Stimulated activated CD4-positive, alpha-beta T cell treated with anti-CD3 and anti-CD28 coated beads, Interleukin-1b, Interleukin-23, amount 100 ng/mL, for 4 hours (primary cell): Measurements from ENCODE around the gene CLEC18A.
"Not testable (repeated sequence)": the region's sequence is repeated elsewhere in the genome, so short reads cannot be mapped to it uniquely, and the experiment has no call there.

Experiments
- DNase-seq, 2 donors: peaks; one replicate each; pipeline ENCODE4 v3.0.0-alpha.2; 2020; ENCODE audit warnings: low read depth in 2 of 2

Gene CLEC18A

GRCh38 chr16:69952116-69952515 is 982 bp downstream of the CLEC18A start:
- DNase-seq = not testable (repeated sequence)

GRCh38 chr16:69952572-69953355 is 1.6 kb downstream of the CLEC18A start:
- not testable (repeated sequence) for DNase-seq

- not testable (repeated sequence) for DNase-seq
These were observed 3.1 kb downstream of the CLEC18A start for GRCh38 chr16:69954241-69954640.

- DNase-seq = not testable (repeated sequence)
These were observed 12.2 kb downstream of the CLEC18A start for GRCh38 chr16:69963312-69963711.

GRCh38 chr16:69964960-69965660 is 14.0 kb downstream of the CLEC18A start:
- DNase-seq = not testable (repeated sequence)

GRCh38 chr16:69965661-69966054 is 14.5 kb downstream of the CLEC18A start:
- DNase-seq = not testable (repeated sequence)

- not testable (repeated sequence) for DNase-seq
These were observed 16.6 kb downstream of the CLEC18A start for GRCh38 chr16:69967688-69968087.

GRCh38 chr16:69968125-69968524 is 17.0 kb downstream of the CLEC18A start:
- DNase-seq = not testable (repeated sequence)

GRCh38 chr16:69969657-69970056 is 18.5 kb downstream of the CLEC18A start:
- DNase-seq = not testable (repeated sequence)

- not testable (repeated sequence) for DNase-seq
These were observed 21.0 kb downstream of the CLEC18A start for GRCh38 chr16:69972120-69972519.

- DNase-seq = not testable (repeated sequence)
These were observed 21.8 kb downstream of the CLEC18A start for GRCh38 chr16:69972935-69973334.

GRCh38 chr16:69985196-69985595 is 34.1 kb downstream of the CLEC18A start:
- DNase-seq = not testable (repeated sequence)

GRCh38 chr16:69997956-69998355 is 46.8 kb downstream of the CLEC18A start:
- DNase-seq = not testable (repeated sequence)

- DNase-seq = not testable (repeated sequence)
These were observed 48.7 kb downstream of the CLEC18A start for GRCh38 chr16:69999801-70000200.

GRCh38 chr16:70003511-70003910 is 52.4 kb downstream of the CLEC18A start:
- not testable (repeated sequence) for DNase-seq

GRCh38 chr16:70008604-70009003 is 57.5 kb downstream of the CLEC18A start:
- DNase-seq = not testable (repeated sequence)

GRCh38 chr16:70010615-70011014 is 59.5 kb downstream of the CLEC18A start:
- DNase-seq = not testable (repeated sequence)

- DNase-seq = not testable (repeated sequence)
These were observed 60.0 kb downstream of the CLEC18A start for GRCh38 chr16:70011120-70011519.

GRCh38 chr16:70012354-70012753 is 61.2 kb downstream of the CLEC18A start:
- not testable (repeated sequence) for DNase-seq

GRCh38 chr16:70012951-70013350 is 61.8 kb downstream of the CLEC18A start:
- not testable (repeated sequence) for DNase-seq
